HG02763 (cell line): ENCODE results near the gene SF3B1.

ENCODE experiments used
- ATAC-seq: cut with Tn5 transposase; IDR thresholded peaks from one replicate; pipeline ENCODE4 v1.9.1; 2021; ENCODE audit warnings: mild to moderate bottlenecking, moderate library complexity; ENCODE audit not compliant: unreplicated experiment

Gene SF3B1

GRCh38 chr2:197340591-197340990 lies 94.2 kb downstream of the SF3B1 start:
- ATAC-seq, result no peak
